CD14-positive monocyte (primary cell): ENCODE results near the gene PANX1. TPM values are rescaled to one million over a fixed set of nuclear protein-coding genes. Genes with fewer than 3 reads are reported as not detected.

Experiments used
- DNase-seq, 3 donors: peaks; one replicate each; pipeline ENCODE4 v3.0.0-alpha.2; 2011 to 2022
- H2AFZ ChIP-seq: 2 replicates; pipeline ENCODE4 v1.6.0; 2012; ENCODE audit warnings: mild to moderate bottlenecking, low read depth, low read length, inconsistent platforms; ENCODE audit not compliant: insufficient read depth, poor library complexity, severe bottlenecking
- H3K27ac ChIP-seq, 2 donors: 1 replicate in 1 of 2; 2 replicates in 1 of 2; pipeline ENCODE4 v1.5.1; 2012 to 2013; ENCODE audit warnings: low read length in 2 of 2, control low read depth in 1 of 2, inconsistent platforms in 1 of 2, low read depth in 1 of 2, mild to moderate bottlenecking in 1 of 2
- H3K27me3 ChIP-seq, 2 donors: one replicate each; pipeline versions ENCODE4 v1.6.0 to v1.6.1; 2011 to 2013; ENCODE audit warnings: low read length in 2 of 2; ENCODE audit not compliant: control insufficient read depth in 2 of 2, insufficient read depth in 2 of 2
- H3K36me3 ChIP-seq, 2 donors: replicated peaks in 1 of 2; 1 replicate in 1 of 2; 2 replicates in 1 of 2; pipeline versions ENCODE4 v1.5.1 to v1.6.1; 2012 to 2013; ENCODE audit warnings: low read length in 2 of 2, control low read depth in 1 of 2, inconsistent platforms in 1 of 2, mild to moderate bottlenecking in 1 of 2; ENCODE audit not compliant: insufficient read depth in 2 of 2, control insufficient read depth in 1 of 2
- H3K4me1 ChIP-seq, 2 donors: 1 replicate in 1 of 2; 2 replicates in 1 of 2; pipeline versions ENCODE4 v1.5.1 to v1.6.1; 2012 to 2013; ENCODE audit warnings: low read length in 2 of 2, control low read depth in 1 of 2, inconsistent platforms in 1 of 2, mild to moderate bottlenecking in 1 of 2, moderate library complexity in 1 of 2; ENCODE audit not compliant: insufficient read depth in 2 of 2, control insufficient read depth in 1 of 2
- H3K4me2 ChIP-seq: replicated peaks from 2 replicates; pipeline ENCODE3; 2012; ENCODE audit warnings: low read length, moderate library complexity, mild to moderate bottlenecking; ENCODE audit not compliant: poor library complexity, severe bottlenecking; ENCODE audit errors: extremely low read depth
- H3K4me3 ChIP-seq, 3 experiments: fragments of 200-600 bp in 1 of 3; sonication (generic) in 1 of 3; replicated peaks in 1 of 3; 1 replicate in 2 of 3; 2 replicates in 1 of 3; pipeline ENCODE4 v1.5.1; 2011 to 2013; ENCODE audit warnings: low read length in 3 of 3, mild to moderate bottlenecking in 3 of 3, control low read depth in 2 of 3, low read depth in 2 of 3, inconsistent platforms in 1 of 3, moderate library complexity in 1 of 3
- H3K79me2 ChIP-seq: 2 replicates; pipeline ENCODE4 v1.6.0; 2012; ENCODE audit warnings: mild to moderate bottlenecking, control low read depth, inconsistent platforms, low read length, moderate library complexity; ENCODE audit not compliant: insufficient read depth
- H3K9ac ChIP-seq: 2 replicates; pipeline ENCODE4 v1.6.0; 2017; ENCODE audit warnings: low read length, mild to moderate bottlenecking; ENCODE audit not compliant: insufficient read depth, poor library complexity, severe bottlenecking
- H3K9me3 ChIP-seq, 2 donors: replicated peaks in 1 of 2; 1 replicate in 1 of 2; 2 replicates in 1 of 2; pipeline versions ENCODE4 v1.5.1 to v1.6.1; 2012 to 2013; ENCODE audit warnings: low read length in 2 of 2, control low read depth in 1 of 2; ENCODE audit not compliant: control insufficient read depth in 1 of 2, insufficient read depth in 1 of 2
- H4K20me1 ChIP-seq: 2 replicates; pipeline ENCODE4 v1.6.0; 2012; ENCODE audit warnings: mild to moderate bottlenecking, low read length, control low read depth, moderate library complexity; ENCODE audit not compliant: insufficient read depth
- H3K27ac Mint-ChIP-seq, 7 donors: one replicate each; pipeline ENCODE4 v1.8.0; 2020; ENCODE audit warnings: mild to moderate bottlenecking in 7 of 7, mixed read lengths in 7 of 7, moderate library complexity in 6 of 7, inconsistent platforms in 2 of 7
- H3K27me3 Mint-ChIP-seq, 3 donors: one replicate each; pipeline ENCODE4 v1.8.0; 2021 to 2022; ENCODE audit warnings: low read depth in 3 of 3, mild to moderate bottlenecking in 3 of 3, mixed read lengths in 3 of 3, moderate library complexity in 3 of 3, inconsistent platforms in 1 of 3
- H3K36me3 Mint-ChIP-seq, 2 donors: one replicate each; pipeline ENCODE4 v1.8.0; 2020; ENCODE audit warnings: mixed read lengths in 2 of 2, inconsistent platforms in 1 of 2, mild to moderate bottlenecking in 1 of 2
- H3K4me1 Mint-ChIP-seq: one replicate; pipeline ENCODE4 v1.8.0; 2020; ENCODE audit warnings: mild to moderate bottlenecking, mixed read lengths
- H3K4me3 Mint-ChIP-seq, 2 donors: one replicate each; pipeline ENCODE4 v1.8.0; 2020; ENCODE audit warnings: mild to moderate bottlenecking in 2 of 2, mixed read lengths in 2 of 2, moderate library complexity in 1 of 2
- H3K9me3 Mint-ChIP-seq, 7 donors: one replicate each; pipeline ENCODE4 v1.8.0; 2020 to 2022; ENCODE audit warnings: mixed read lengths in 7 of 7, mild to moderate bottlenecking in 6 of 7, moderate library complexity in 6 of 7, inconsistent platforms in 2 of 7
- CTCF ChIP-seq: fragments of 200-600 bp; IDR thresholded peaks from one replicate; pipeline ENCODE4 v1.8.0; 2022; ENCODE audit warnings: antibody characterized with exemption, mild to moderate bottlenecking
- WGBS: methylation state at CpG from one replicate; pipeline ENCODE4 v1.1.5; 2013; ENCODE audit warnings: missing lambda C conversion rate; ENCODE audit not compliant: insufficient coverage; 5-methylcytosine and 5-hydroxymethylcytosine counted together
- intact Hi-C, 2 donors: fragments of 100-400 bp; cut with micrococcal nuclease; formaldehyde crosslinking; loops; one replicate each; pipeline versions ENCODE4 v1.15.0 to v1.15.1; 2023
- polyA plus RNA-seq, 3 donors: library from polyadenylated mRNA; depleted of rRNA in 1 of 3; unstranded in 2 of 3; stranded (reverse) in 1 of 3; fragments of 300-500 nt in 2 of 3; fragments of >200 nt in 1 of 3; fragmentation: Illumina TruSeq in 2 of 3; gene quantifications; 1 replicate in 2 of 3; 2 replicates in 1 of 3; pipeline ENCODE4 v1.2.3, GENCODE V29; 2012 to 2021

PANX1 gene
- polyA plus RNA-seq, 3 donors: 6.9 to 15.7 (median 12.7) TPM

GRCh38 chr11:94193288-94193687 lies 64.6 kb downstream of the PANX1 start:
- intact Hi-C loops: no loop called here
- no peak overlapping the region for H3K27ac Mint-ChIP-seq

DNA sequence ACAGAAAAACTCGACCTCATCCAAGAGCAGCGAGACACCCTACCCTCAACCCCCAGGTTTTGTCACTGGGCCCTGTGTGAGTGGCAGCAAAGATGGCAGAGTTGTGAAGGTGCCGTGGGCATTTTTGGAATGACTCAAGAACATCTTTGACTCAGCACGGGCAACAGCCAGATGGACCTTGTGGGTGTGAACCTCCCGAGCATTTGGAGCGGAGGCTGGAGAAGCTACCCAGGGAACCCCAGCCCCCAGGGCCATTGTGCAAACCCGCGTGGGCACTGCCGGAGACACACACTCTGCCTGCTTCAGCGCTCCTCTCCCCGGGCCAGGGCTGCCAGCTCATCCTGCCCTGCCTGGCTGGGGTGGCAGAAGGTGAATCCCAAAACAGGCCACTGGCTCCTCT lies 66.1 kb downstream of the PANX1 start:
- Histone ChIP-seq H2AFZ (no peak overlapping the region), H3K9me3 (no peaks in the 10 kb centered on the region), H4K20me1 (no peaks in the 10 kb centered on the region), H3K79me2 (no peaks in the 10 kb centered on the region), H3K27me3 (no peaks in the 10 kb centered on the region), H3K4me2 (no peak overlapping the region), H3K9ac (no peak overlapping the region), H3K4me3 (no peak overlapping the region), H3K36me3 (no peaks in the 10 kb centered on the region), H3K4me1 (no peaks in the 10 kb centered on the region), H3K27ac (no peak overlapping the region)
- Mint-ChIP-seq H3K27me3 (peaks cover 0 to 3% (median 0%) of the 10 kb centered on the region in 3 donors), H3K9me3 (peaks cover 0 to 9% (median 2%) of the 10 kb centered on the region in 7 donors), H3K4me3 (no peak overlapping the region), H3K27ac (no peak overlapping the region), H3K36me3 (no peaks in the 10 kb centered on the region), H3K4me1 (no peaks in the 10 kb centered on the region)
- TF ChIP-seq CTCF: no peak
- 96% methylated on average over 7 of the region's 11 CpGs for WGBS
- no peak for DNase-seq
- intact Hi-C loops: no loop called here

More at GRCh38 chr11:94193288-94193687, 64.6 kb downstream of the PANX1 start:
- no peak for DNase-seq
- Histone ChIP-seq H3K4me2 (no peak overlapping the region), H2AFZ (no peak overlapping the region), H3K27ac (no peak overlapping the region), H3K9ac (no peak overlapping the region), H3K4me1 (no peaks in the 10 kb centered on the region), H3K27me3 (no peaks in the 10 kb centered on the region), H3K4me3 (no peak overlapping the region), H3K36me3 (no peaks in the 10 kb centered on the region), H3K9me3 (no peaks in the 10 kb centered on the region), H4K20me1 (no peaks in the 10 kb centered on the region), H3K79me2 (no peaks in the 10 kb centered on the region)
- no peaks in the 10 kb centered on the region for H3K4me1 Mint-ChIP-seq
- TF ChIP-seq CTCF: no peak
- no peaks in the 10 kb centered on the region for H3K36me3 Mint-ChIP-seq
- H3K27me3 Mint-ChIP-seq: peaks cover 0 to 3% (median 0%) of the 10 kb centered on the region in 3 donors
- H3K4me3 Mint-ChIP-seq: no peak overlapping the region
- WGBS: 90% methylated on average over 1 of the region's 1 CpG
- H3K9me3 Mint-ChIP-seq: peaks cover 0 to 15% (median 4%) of the 10 kb centered on the region in 7 donors
